GM19025 (cell line): Measurements from ENCODE around the gene DEXI.

ENCODE experiments used
- ATAC-seq: cut with Tn5 transposase; IDR thresholded peaks from one replicate; pipeline ENCODE4 v1.9.1; 2021; ENCODE audit warnings: mild to moderate bottlenecking, low read depth, moderate library complexity; ENCODE audit not compliant: unreplicated experiment

The DEXI gene

GRCh38 chr16:10942352-10943063 lies at the start of gene DEXI:
Gene DEXI, minus strand, starts transcription at chr16:10942468. Its CDS starts 463 bp downstream, at chr16:10942005.
- peak; percentile 59 for ATAC-seq

GRCh38 chr16:10990378-10990777 lies 48.1 kb upstream of the DEXI start:
- ATAC-seq, result no peak

GRCh38 chr16:10989559-10989958 lies 47.3 kb upstream of the DEXI start:
- no peak for ATAC-seq

GRCh38 chr16:10988879-10989278 lies 46.6 kb upstream of the DEXI start:
- ATAC-seq, result no peak

GRCh38 chr16:10988164-10988803 lies 46.0 kb upstream of the DEXI start:
- ATAC-seq, result peak; percentile 52

GRCh38 chr16:10987361-10988163 lies 45.3 kb upstream of the DEXI start:
- ATAC-seq, result no peak

- ATAC-seq, result no peak
These were observed 42.2 kb upstream of the DEXI start for GRCh38 chr16:10984509-10984908.

- ATAC-seq, result no peak
These were observed 40.9 kb upstream of the DEXI start for GRCh38 chr16:10983159-10983558.

- peak; percentile 38 for ATAC-seq
These were observed 40.3 kb upstream of the DEXI start for GRCh38 chr16:10982465-10983150.

GRCh38 chr16:10981697-10982216 lies 39.5 kb upstream of the DEXI start:
- peak; percentile 73 for ATAC-seq

GRCh38 chr16:10980813-10981212 lies 38.5 kb upstream of the DEXI start:
- no peak for ATAC-seq

- ATAC-seq, result no peak
These were observed 37.7 kb upstream of the DEXI start for GRCh38 chr16:10979717-10980601.

- no peak for ATAC-seq
These were observed 36.7 kb upstream of the DEXI start for GRCh38 chr16:10978871-10979446.

- ATAC-seq, result no peak
These were observed 35.9 kb upstream of the DEXI start for GRCh38 chr16:10978124-10978523.

GRCh38 chr16:10976634-10977033 lies 34.4 kb upstream of the DEXI start:
- ATAC-seq, result no peak

GRCh38 chr16:10972819-10973464 lies 30.7 kb upstream of the DEXI start:
- no peak for ATAC-seq

- ATAC-seq, result no peak
These were observed 30.0 kb upstream of the DEXI start for GRCh38 chr16:10972108-10972818.

- no peak for ATAC-seq
These were observed 29.3 kb upstream of the DEXI start for GRCh38 chr16:10971560-10971961.
